Breast epithelium (tissue), 4 donors: ENCODE data around the gene BNIP1. TPM values are rescaled to one million over a fixed set of nuclear protein-coding genes. Genes with fewer than 3 reads are reported as not detected.

Experiments
- DNase-seq, 2 donors: peaks; one replicate each; pipeline ENCODE4 v3.0.0-alpha.2; 2019; ENCODE audit warnings: low spot score in 2 of 2
- H3K27ac ChIP-seq, 2 donors: fragments of 200-600 bp; sonication (generic) in 1 of 2; one replicate each; pipeline ENCODE4 v1.5.1; 2016 to 2019; ENCODE audit warnings: mild to moderate bottlenecking in 1 of 2
- H3K27me3 ChIP-seq, 2 donors: fragments of 200-600 bp; sonication (generic) in 1 of 2; one replicate each; pipeline versions ENCODE4 v1.5.1 to v1.6.0; 2017 to 2019; ENCODE audit warnings: control low read depth in 1 of 2, mild to moderate bottlenecking in 1 of 2
- H3K36me3 ChIP-seq: fragments of 200-600 bp; one replicate; pipeline ENCODE4 v1.5.1; 2019
- H3K4me1 ChIP-seq, 2 donors: fragments of 200-600 bp; sonication (generic); one replicate each; pipeline ENCODE4 v1.5.1; 2016 to 2019; ENCODE audit warnings: control low read depth in 1 of 2
- H3K4me3 ChIP-seq, 3 donors: fragments of 200-600 bp; sonication (generic); 1 replicate in 2 of 3; 2 replicates in 1 of 3; pipeline ENCODE4 v1.5.1; 2016 to 2019; ENCODE audit warnings: mild to moderate bottlenecking in 3 of 3, moderate library complexity in 2 of 3
- H3K9me3 ChIP-seq, 2 donors: fragments of 200-600 bp; sonication (generic) in 1 of 2; one replicate each; pipeline ENCODE4 v1.5.1; 2016 to 2019; ENCODE audit warnings: control low read depth in 1 of 2
- CTCF ChIP-seq, 3 donors: fragments of 450-650 bp; IDR thresholded peaks; one replicate each; pipeline ENCODE4 v1.5.1; 2016 to 2017; ENCODE audit warnings: antibody characterized with exemption in 3 of 3, mild to moderate bottlenecking in 3 of 3, moderate library complexity in 3 of 3
- POLR2A ChIP-seq: fragments of 450-650 bp; IDR thresholded peaks from one replicate; pipeline ENCODE4 v1.6.1; 2016; ENCODE audit warnings: antibody characterized with exemption, mild to moderate bottlenecking, moderate library complexity
- POLR2AphosphoS5 ChIP-seq, 3 donors: sonication (generic); formaldehyde crosslinking; IDR thresholded peaks; one replicate each; pipeline ENCODE4 v1.6.1; 2017; ENCODE audit warnings: antibody characterized with exemption in 3 of 3
- intact Hi-C: fragments of 100-400 bp; cut with DNase I; formaldehyde crosslinking; loops from one replicate; pipeline ENCODE4 v1.15.1; 2023; ENCODE audit warnings: low total_unique reads
- total RNA-seq, 3 donors: library from RNA; depleted of rRNA; stranded (reverse); fragments of >200 nt; gene quantifications; one replicate each; pipeline ENCODE4 v1.1.0, GENCODE V29; 2016

Gene BNIP1
- total RNA-seq, 3 donors from 2014 or later = 11.1 to 12.9 (median 11.7) TPM

- intact Hi-C loops = no loop called here
- Histone ChIP-seq H3K9me3 (no peaks in the 10 kb centered on the region), H3K4me1 (no peaks in the 10 kb centered on the region), H3K27ac (no peak overlapping the region), H3K36me3 (no peaks in the 10 kb centered on the region), H3K4me3 (no peak overlapping the region), H3K27me3 (no peaks in the 10 kb centered on the region)
- no peak for DNase-seq
- TF ChIP-seq CTCF (IDR thresholded peaks at IDR 0.05) (no peak), POLR2A (no peak), POLR2AphosphoS5 (IDR thresholded peaks at IDR 0.05) (no peak)
Measured at GRCh38 chr5:173192561-173192960, 48.2 kb downstream of the BNIP1 start.

- H3K4me3 ChIP-seq = no peak overlapping the region
- TF ChIP-seq POLR2AphosphoS5 (IDR thresholded peaks at IDR 0.05) (no peak), CTCF (IDR thresholded peaks at IDR 0.05) (no peak), POLR2A (no peak)
- no peaks in the 10 kb centered on the region for H3K4me1 ChIP-seq
- intact Hi-C loops = no loop called here
- DNase-seq = no peak
- H3K27ac ChIP-seq = no peak overlapping the region
- H3K36me3 ChIP-seq = no peaks in the 10 kb centered on the region
- no peaks in the 10 kb centered on the region for H3K27me3 ChIP-seq
- peaks cover 6 to 7% of the 10 kb centered on the region in 2 donors for H3K9me3 ChIP-seq
Measured at GRCh38 chr5:173196133-173196952, 52.0 kb downstream of the BNIP1 start.

- no peak overlapping the region for H3K27ac ChIP-seq
- TF ChIP-seq POLR2AphosphoS5 (IDR thresholded peaks at IDR 0.05) (no peak), POLR2A (no peak), CTCF (IDR thresholded peaks at IDR 0.05) (no peak)
- no peaks in the 10 kb centered on the region for H3K27me3 ChIP-seq
- peaks cover 6 to 7% of the 10 kb centered on the region in 2 donors for H3K9me3 ChIP-seq
- no peaks in the 10 kb centered on the region for H3K36me3 ChIP-seq
- H3K4me3 ChIP-seq = no peak overlapping the region
- no peaks in the 10 kb centered on the region for H3K4me1 ChIP-seq
- no peak for DNase-seq
- intact Hi-C loops = no loop called here
Measured at GRCh38 chr5:173197375-173197891, 53.1 kb downstream of the BNIP1 start.

GRCh38 chr5:173198049-173198448 lies 53.7 kb downstream of the BNIP1 start:
- Histone ChIP-seq H3K27ac (no peak overlapping the region), H3K27me3 (peaks cover 0 to 6% of the 10 kb centered on the region in 2 donors), H3K9me3 (peaks cover 6 to 7% of the 10 kb centered on the region in 2 donors), H3K4me3 (no peak overlapping the region), H3K36me3 (no peaks in the 10 kb centered on the region), H3K4me1 (no peaks in the 10 kb centered on the region)
- DNase-seq = no peak
- intact Hi-C loops = no loop called here
- TF ChIP-seq POLR2A = no peak
- TF ChIP-seq CTCF (IDR thresholded peaks at IDR 0.05) = no peak
- no peak for TF ChIP-seq POLR2AphosphoS5 (IDR thresholded peaks at IDR 0.05)

GRCh38 chr5:173200356-173200755 lies 56.0 kb downstream of the BNIP1 start:
- intact Hi-C loops = no loop called here
- Histone ChIP-seq H3K27me3 (peaks cover 0 to 7% of the 10 kb centered on the region in 2 donors), H3K36me3 (no peaks in the 10 kb centered on the region), H3K4me3 (no peak overlapping the region), H3K9me3 (peaks cover 6 to 7% of the 10 kb centered on the region in 2 donors), H3K27ac (no peak overlapping the region), H3K4me1 (no peaks in the 10 kb centered on the region)
- no peak for TF ChIP-seq CTCF (IDR thresholded peaks at IDR 0.05)
- no peak for TF ChIP-seq POLR2A
- TF ChIP-seq POLR2AphosphoS5 (IDR thresholded peaks at IDR 0.05) = no peak
- no peak for DNase-seq
